Activated naive CD4-positive, alpha-beta T cell (primary cell): ENCODE measurements around the gene LIMD2.

Source experiments
- DNase-seq, 4 experiments: peaks; one replicate each; lab custom pipeline; 2025; lab: John Stamatoyannopoulos, UW

Gene LIMD2

GRCh38 chr17:63701456-63701820 lies 1.5 kb upstream of the LIMD2 start:
- DNase-seq = no peak

GRCh38 chr17:63700528-63701455 lies 867 bp upstream of the LIMD2 start:
- peak in 2 of 4 experiments; percentile 39 to 60 for DNase-seq

GRCh38 chr17:63698886-63699637 lies 863 bp downstream of the LIMD2 start:
- DNase-seq = peak; percentile 42 to 91 (median 66)

DNA sequence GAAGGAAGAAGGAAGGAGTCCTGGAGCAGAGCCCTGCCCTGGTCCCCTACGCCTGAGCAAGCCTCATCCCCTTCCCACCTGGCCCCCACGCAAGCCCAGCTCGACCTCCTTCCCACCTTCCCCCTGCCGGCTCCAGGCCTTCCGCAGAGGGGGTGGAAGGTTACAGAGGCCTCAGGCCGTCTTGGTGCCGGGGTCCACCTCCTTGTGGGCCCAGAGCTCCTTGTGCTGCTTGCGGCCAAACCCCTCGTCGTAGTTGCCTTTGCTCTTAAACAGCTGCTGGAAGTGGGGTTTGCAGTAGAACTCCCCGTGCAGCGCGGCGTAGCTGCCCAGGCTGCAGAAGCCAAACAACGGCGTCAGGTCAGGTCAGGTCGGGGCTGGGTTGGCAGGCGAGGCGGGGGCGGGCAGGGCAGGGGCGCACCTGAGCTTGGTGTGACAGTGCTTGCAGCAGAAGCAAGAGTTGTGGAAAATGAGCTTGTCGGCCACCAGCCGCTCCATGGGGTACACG lies 1.5 kb downstream of the LIMD2 start:
- DNase-seq = peak in 1 of 4 experiments; percentile 41

DNA sequence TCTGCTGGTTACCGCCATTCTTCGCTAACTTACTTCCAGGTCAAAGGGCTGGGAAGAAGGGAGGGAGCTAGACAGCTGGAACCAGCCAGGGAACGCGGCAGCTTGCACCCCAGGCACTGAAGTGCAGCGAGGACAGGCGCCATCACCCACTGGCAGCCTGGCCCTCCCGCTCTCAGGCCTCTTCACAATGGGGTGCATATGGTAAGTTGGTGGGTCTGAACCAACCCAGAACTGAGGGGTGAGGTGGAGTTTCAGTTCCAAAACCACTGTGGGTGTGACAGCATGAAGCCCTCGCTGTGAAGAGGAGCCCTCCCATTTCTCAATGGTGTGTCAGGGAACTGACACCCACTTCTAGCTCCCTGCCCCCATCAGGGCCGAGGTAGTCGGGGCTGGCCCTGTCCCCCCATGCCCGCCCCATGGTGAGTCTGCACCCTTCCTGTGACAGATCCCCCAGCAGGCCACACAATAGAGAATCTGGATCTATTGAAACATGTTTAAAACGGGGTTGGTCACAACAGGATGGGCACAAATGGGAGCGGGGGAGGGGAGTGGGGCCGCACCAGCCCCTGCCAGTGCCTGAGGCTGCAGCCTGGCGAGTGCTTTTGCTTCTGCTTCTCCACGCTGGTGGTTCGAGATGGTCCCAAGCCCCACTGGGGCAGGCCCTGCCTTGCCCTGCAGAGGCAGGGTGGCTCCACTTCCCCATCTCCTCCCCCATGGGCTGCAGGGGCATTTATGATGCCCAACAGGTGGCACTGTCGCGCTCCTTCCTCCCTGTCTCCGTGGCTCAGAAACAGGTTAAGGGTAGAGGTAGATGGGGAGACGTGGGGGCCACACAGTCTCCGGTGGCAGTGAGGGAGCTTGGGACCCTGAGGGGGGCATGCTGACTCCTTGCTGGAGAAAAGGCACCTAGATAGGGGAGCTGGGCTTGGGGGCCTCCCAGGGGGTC lies 2.3 kb downstream of the LIMD2 start:
- peak; percentile 43 to 80 (median 62) for DNase-seq

- DNase-seq = peak in 2 of 4 experiments; percentile 21 to 36
Observed at GRCh38 chr17:63696381-63696961, 3.5 kb downstream of the LIMD2 start.

DNA sequence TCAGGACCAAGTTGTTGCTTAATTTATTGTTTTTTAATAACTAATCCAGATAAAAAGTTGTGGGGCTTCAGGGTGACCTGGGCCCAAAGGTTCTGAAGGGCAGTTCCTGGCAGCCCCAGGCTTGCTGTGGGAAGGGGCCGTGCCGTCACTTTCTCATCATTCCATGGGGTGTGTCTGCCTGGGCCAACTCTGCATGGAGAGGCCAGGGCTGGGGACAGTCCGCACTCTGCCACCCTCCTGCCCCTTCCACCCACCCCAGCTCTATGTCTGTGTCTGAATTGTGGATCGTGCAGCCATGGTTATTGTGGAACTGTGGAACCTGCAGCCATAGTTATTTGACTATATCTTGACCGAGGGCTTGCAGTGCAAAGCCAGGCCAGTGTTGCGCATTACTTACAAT lies 4.0 kb downstream of the LIMD2 start:
- DNase-seq = no peak

DNA sequence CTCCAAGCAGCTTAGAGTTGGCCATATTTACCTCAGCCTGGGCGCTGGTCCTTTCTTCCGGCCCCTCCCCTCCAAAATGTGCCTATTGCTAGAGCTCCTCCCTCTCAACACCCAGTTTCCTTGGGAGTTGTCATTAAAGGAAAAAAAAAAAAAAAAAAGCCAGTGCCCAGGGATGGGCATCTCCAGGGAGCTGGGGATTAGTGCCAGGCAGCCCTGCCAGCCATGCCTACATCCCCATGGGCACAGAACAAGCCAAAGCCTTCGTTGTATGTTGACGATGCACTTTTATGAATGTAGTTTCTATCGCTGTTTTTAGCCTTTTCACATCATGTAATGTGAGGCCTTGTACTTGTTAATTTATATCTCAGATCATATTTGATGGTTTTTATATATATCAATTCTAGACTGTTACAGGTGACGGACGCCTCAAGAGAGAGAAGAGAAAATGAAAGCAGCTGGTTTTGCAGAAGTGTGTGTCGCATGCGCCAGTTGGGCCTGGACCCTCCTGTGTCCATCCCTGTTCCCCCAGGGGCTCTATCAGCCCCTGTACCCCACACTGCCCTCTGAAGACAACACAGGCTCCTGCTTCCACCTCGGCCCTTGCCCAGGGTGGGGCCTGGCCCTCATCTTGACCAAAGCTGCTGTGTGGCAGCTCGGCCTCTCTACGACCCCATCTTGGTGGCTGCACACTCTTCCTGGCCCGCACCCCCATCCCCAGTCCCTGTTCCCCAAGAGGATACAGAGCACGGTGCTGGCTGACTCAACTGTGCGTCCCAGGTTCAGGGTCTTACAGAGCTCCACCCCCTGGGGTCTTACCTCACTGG lies 4.8 kb downstream of the LIMD2 start:
- no peak for DNase-seq

- DNase-seq = no peak
Observed at GRCh38 chr17:63694229-63694949, 5.5 kb downstream of the LIMD2 start.

GRCh38 chr17:63693411-63694113 lies 6.4 kb downstream of the LIMD2 start:
- DNase-seq = no peak

GRCh38 chr17:63692195-63692816 lies 7.6 kb downstream of the LIMD2 start:
- no peak for DNase-seq

GRCh38 chr17:63689479-63689878 lies 10.4 kb downstream of the LIMD2 start:
- no peak for DNase-seq

DNA sequence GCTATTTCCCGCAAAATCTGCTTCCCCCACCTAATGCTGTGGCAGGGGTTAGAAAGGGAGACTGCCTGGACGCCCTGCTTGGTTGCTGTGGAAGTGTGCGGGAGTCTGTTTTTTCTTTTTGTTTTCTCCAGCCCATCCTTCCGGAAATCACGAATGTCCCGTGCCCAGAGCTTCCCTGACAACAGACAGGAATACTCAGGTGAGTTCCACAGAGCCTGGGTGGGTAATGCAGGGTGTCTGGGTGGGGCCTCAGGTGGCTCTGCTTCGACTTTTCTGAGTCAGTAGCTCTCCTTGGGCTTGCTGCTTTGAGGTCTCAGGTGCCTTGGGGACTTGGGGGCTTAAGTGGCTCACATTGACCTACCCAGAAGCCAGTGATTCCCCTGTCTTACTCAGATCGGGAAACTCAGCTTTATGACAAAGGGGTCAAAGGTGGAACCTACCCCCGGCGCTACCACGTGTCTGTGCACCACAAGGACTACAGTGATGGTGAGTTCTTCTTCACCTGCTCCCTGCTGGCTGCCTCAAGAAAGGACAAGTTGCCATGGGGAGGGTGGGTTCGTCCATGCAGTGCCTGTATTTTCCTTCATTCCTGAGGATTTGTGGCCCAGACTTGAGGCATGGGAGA lies 11.4 kb downstream of the LIMD2 start:
- no peak for DNase-seq

GRCh38 chr17:63686138-63686685 lies 13.7 kb downstream of the LIMD2 start:
- no peak for DNase-seq

- DNase-seq = no peak
Observed at GRCh38 chr17:63685578-63685977, 14.3 kb downstream of the LIMD2 start.

GRCh38 chr17:63685041-63685440 lies 14.9 kb downstream of the LIMD2 start:
- no peak for DNase-seq

DNA sequence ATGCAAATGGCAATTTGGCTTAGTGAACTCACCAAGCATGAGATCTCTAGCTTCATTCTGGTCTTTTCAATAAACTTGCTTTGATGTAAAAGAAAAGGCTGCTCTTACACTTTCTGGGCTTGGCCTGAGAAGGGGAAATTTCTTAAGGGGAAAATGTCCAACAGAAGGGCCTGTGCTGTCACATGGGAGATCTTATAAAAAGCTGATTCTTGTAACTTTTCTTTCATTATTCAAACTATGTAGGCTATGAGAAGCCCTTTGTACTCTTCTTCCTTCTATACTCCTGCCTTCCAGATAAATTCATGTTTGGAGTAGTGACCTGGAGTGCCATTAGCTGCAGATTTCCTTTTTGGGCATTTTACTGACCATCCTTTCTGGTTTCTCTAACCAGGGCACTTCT lies 16.9 kb downstream of the LIMD2 start:
- no peak for DNase-seq

DNA sequence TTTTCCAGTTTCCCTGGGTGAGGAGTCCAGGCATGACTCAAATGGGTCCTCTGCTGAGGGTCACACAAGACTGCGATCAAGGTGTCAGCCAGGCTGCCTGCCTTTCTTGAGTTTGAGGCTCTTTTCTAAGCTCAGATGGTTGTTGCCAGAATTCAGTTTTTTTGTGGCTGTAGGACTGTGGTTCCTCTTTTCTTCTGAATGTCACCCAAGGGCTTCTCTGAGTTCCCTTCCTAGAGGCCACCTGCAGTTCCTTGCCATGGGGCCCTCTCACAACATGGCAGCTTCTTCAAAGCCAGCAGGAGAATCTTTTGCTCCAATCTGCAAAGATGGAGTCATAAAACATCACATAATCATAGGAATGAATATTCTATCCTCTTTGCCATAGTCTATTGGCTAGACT lies 17.5 kb downstream of the LIMD2 start:
- DNase-seq = no peak
